ENCODE data around the gene CDKAL1. TPM values are rescaled to one million over a fixed set of nuclear protein-coding genes. Genes with fewer than 3 reads are reported as not detected.

CDKAL1 gene
- total RNA-seq, 1 donor from 2014 or later, result 39.6 TPM

DNA sequence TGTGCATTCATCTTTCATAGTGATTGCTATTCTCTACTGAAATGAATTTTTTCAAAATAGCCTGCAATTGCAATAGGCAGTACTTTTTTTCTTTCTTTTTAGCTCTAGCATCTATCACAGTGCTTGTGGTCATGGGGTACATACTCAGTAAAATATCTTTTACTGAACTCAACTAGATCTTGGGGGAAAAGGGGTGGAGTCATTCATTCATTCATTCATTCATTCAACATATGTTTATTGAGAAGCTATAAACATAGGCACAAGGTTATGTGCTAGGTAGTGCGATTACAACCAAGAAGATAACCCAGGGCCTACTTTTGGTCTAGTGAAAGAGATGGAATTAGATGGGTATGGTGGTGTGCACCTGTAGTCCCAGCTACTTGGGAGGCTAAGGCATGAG is 1.4 kb upstream of the CDKAL1 start:
- peaks cover 24% of the 10 kb centered on the region for H3K4me1 Mint-ChIP-seq
- H3K4me3 Mint-ChIP-seq, result no peak overlapping the region
- Histone ChIP-seq H3K4me1 (peaks cover 14% of the 10 kb centered on the region), H2AFZ (replicated peaks) (no peak overlapping the region), H3K36me3 (no peaks in the 10 kb centered on the region), H4K20me1 (ENCODE audit: low read depth) (no peaks in the 10 kb centered on the region), H3K27ac (no peak overlapping the region), H3K4me3 (no peak overlapping the region), H3F3A (ENCODE audit: low read depth) (no peaks in the 10 kb centered on the region), H3K79me2 (ENCODE audit: low read depth) (peaks cover 31% of the 10 kb centered on the region), H3K4me2 (no peak overlapping the region), H3K27me3 (no peaks in the 10 kb centered on the region), H3K9ac (no peak overlapping the region), H3K9me3 (ENCODE audit: low read depth) (no peaks in the 10 kb centered on the region)
- H3K9me3 Mint-ChIP-seq, result no peaks in the 10 kb centered on the region
- H3K27ac Mint-ChIP-seq, result no peak overlapping the region
- DNase-seq (ENCODE audit: low spot score), result no peak
- peaks cover 4% of the 10 kb centered on the region for H3K27me3 Mint-ChIP-seq (ENCODE audit: insufficient read depth, low read depth)
- peaks cover 4% of the 10 kb centered on the region for H3K36me3 Mint-ChIP-seq
- TF ChIP-seq EZH2 (IDR thresholded peaks at IDR 0.05) (no peak), EZH2phosphoT487 (IDR thresholded peaks at IDR 0.05) (no peak)
- TF ChIP-seq, protein P1, sequence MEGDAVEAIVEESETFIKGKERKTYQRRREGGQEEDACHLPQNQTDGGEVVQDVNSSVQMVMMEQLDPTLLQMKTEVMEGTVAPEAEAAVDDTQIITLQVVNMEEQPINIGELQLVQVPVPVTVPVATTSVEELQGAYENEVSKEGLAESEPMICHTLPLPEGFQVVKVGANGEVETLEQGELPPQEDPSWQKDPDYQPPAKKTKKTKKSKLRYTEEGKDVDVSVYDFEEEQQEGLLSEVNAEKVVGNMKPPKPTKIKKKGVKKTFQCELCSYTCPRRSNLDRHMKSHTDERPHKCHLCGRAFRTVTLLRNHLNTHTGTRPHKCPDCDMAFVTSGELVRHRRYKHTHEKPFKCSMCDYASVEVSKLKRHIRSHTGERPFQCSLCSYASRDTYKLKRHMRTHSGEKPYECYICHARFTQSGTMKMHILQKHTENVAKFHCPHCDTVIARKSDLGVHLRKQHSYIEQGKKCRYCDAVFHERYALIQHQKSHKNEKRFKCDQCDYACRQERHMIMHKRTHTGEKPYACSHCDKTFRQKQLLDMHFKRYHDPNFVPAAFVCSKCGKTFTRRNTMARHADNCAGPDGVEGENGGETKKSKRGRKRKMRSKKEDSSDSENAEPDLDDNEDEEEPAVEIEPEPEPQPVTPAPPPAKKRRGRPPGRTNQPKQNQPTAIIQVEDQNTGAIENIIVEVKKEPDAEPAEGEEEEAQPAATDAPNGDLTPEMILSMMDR (IDR thresholded peaks at IDR 0.05), result no peak

DNA sequence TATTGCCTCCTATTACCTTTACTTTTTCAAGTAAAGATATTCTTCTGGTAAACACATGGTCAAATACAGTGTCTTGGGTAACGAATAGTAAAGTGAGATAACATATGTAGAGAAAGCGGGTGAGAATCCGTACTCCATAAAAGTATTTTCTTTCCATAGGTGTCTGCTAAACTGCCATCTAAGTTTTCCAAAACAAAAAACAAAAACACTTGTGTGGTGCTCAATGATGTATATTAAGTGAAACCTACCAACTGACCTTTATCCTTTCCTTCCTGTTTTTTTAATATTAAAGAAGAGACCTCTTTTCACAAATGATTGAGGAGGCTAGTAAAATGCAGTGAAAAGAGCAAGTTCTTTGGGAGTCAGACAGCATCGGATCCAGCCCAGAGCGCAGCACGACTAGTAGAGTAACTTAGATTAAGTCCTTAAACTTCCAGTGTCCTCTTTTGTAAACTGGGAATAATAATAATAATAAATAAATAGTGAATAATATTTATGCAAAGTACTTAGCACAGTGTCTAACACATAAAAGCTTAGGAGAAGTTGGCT is 437 bp upstream of the CDKAL1 start:
- Histone ChIP-seq H3K4me3 (peak overlapping the region; percentile 83), H3K4me2 (peak overlapping the region; percentile 87), H4K20me1 (ENCODE audit: low read depth) (peaks cover 8% of the 10 kb centered on the region), H3K27me3 (no peaks in the 10 kb centered on the region), H3K9me3 (ENCODE audit: low read depth) (no peaks in the 10 kb centered on the region), H3K27ac (no peak overlapping the region), H3F3A (ENCODE audit: low read depth) (peaks cover 9% of the 10 kb centered on the region), H3K9ac (no peak overlapping the region), H3K36me3 (no peaks in the 10 kb centered on the region), H3K4me1 (peaks cover 24% of the 10 kb centered on the region), H3K79me2 (ENCODE audit: low read depth) (peaks cover 40% of the 10 kb centered on the region), H2AFZ (replicated peaks) (peak overlapping the region; percentile 90)
- H3K4me1 Mint-ChIP-seq, result peaks cover 24% of the 10 kb centered on the region
- peaks cover 4% of the 10 kb centered on the region for H3K36me3 Mint-ChIP-seq
- H3K27ac Mint-ChIP-seq, result peak overlapping the region; percentile 95
- H3K9me3 Mint-ChIP-seq, result no peaks in the 10 kb centered on the region
- TF ChIP-seq EZH2 (IDR thresholded peaks at IDR 0.05), result no peak
- no peak for TF ChIP-seq EZH2phosphoT487 (IDR thresholded peaks at IDR 0.05)
- TF ChIP-seq, protein P1 (IDR thresholded peaks at IDR 0.05), result no peak
- H3K4me3 Mint-ChIP-seq, result peak overlapping the region; percentile 97
- H3K27me3 Mint-ChIP-seq (ENCODE audit: insufficient read depth, low read depth), result peaks cover 3% of the 10 kb centered on the region
- DNase-seq (ENCODE audit: low spot score), result no peak

DNA sequence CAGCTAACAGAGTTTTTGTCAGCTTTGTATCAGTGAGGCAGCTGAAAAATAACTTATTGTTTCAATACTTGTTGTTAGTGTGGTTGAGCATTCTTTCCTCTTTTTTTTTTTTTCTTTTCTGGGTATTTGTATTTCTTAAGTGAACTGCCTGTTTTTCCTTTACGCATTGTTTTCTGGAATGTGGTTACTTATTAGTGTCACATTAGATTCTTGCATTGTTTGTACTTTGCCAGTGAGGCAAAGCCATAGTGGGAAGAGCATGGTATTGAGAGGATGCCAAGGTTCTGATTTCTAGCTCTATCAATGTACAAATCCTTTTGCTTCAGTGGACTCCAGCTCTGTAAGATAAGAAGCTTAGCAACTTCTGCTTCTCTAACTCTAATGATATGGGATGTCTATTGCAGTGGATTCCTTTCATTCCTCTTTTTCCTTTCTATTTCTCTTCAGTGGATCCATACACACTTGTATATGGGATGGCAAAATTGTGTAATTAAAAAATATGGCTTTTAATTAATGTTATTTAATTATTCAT is 3.9 kb downstream of the CDKAL1 start:
- TF ChIP-seq, protein P1 (IDR thresholded peaks at IDR 0.05), result no peak
- TF ChIP-seq EZH2phosphoT487 (IDR thresholded peaks at IDR 0.05) (no peak), EZH2 (IDR thresholded peaks at IDR 0.05) (no peak)
- no peak overlapping the region for H3K4me3 ChIP-seq
- no peak overlapping the region for H3K27ac Mint-ChIP-seq

More for the DNA sequence above, 3.9 kb downstream of the CDKAL1 start:
- DNase-seq (ENCODE audit: low spot score), result peak; percentile 33
- Mint-ChIP-seq H3K36me3 (peaks cover 9% of the 10 kb centered on the region), H3K4me1 (peaks cover 22% of the 10 kb centered on the region), H3K4me3 (no peak overlapping the region), H3K27me3 (ENCODE audit: insufficient read depth, low read depth) (peaks cover 2% of the 10 kb centered on the region), H3K9me3 (no peaks in the 10 kb centered on the region)
- H3K9me3 ChIP-seq (ENCODE audit: low read depth), result no peaks in the 10 kb centered on the region
- peaks cover 9% of the 10 kb centered on the region for H3F3A ChIP-seq (ENCODE audit: low read depth)
- H3K79me2 ChIP-seq (ENCODE audit: low read depth), result peaks cover 82% of the 10 kb centered on the region
- H3K27ac ChIP-seq, result no peak overlapping the region
- H3K4me1 ChIP-seq, result peaks cover 28% of the 10 kb centered on the region
- peaks cover 16% of the 10 kb centered on the region for H4K20me1 ChIP-seq (ENCODE audit: low read depth)
- no peaks in the 10 kb centered on the region for H3K36me3 ChIP-seq
- no peak overlapping the region for H3K9ac ChIP-seq
- no peak overlapping the region for H2AFZ ChIP-seq (replicated peaks)
- no peaks in the 10 kb centered on the region for H3K27me3 ChIP-seq
- peak overlapping the region; percentile 55 for H3K4me2 ChIP-seq

Data from neural progenitor cell (in vitro differentiated cells).